Endodermal cell (in vitro differentiated cells): ENCODE data around the gene DDX55. TPM values are rescaled to one million over a fixed set of nuclear protein-coding genes. Genes with fewer than 3 reads are reported as not detected.
"Not testable (repeated sequence)": the region's sequence is repeated elsewhere in the genome, so short reads cannot be mapped to it uniquely, and the experiment has no call there.

Experiments used
- DNase-seq: peaks from one replicate; pipeline ENCODE4 v3.0.0-alpha.2; 2017
- H3K27ac ChIP-seq: 2 replicates; pipeline ENCODE4 v1.5.1; 2013; ENCODE audit warnings: mild to moderate bottlenecking, low read depth, low read length, moderate library complexity
- H3K27me3 ChIP-seq: 2 replicates; pipeline ENCODE4 v1.6.1; 2013; ENCODE audit warnings: mild to moderate bottlenecking, low read length, moderate library complexity; ENCODE audit not compliant: insufficient read depth, control insufficient read depth, poor library complexity, severe bottlenecking
- H3K36me3 ChIP-seq: 2 replicates; pipeline ENCODE4 v1.7.0; 2013; ENCODE audit warnings: mild to moderate bottlenecking, low read length, moderate library complexity; ENCODE audit not compliant: control insufficient read depth, insufficient read depth
- H3K4me1 ChIP-seq: one replicate; pipeline ENCODE4 v1.7.0; 2013; ENCODE audit warnings: low read length; ENCODE audit not compliant: control insufficient read depth, insufficient read depth
- H3K4me3 ChIP-seq: 2 replicates; pipeline ENCODE4 v1.5.1; 2013; ENCODE audit warnings: mild to moderate bottlenecking, low read length, moderate library complexity
- H3K9ac ChIP-seq: 2 replicates; pipeline ENCODE4 v1.6.1; 2013; ENCODE audit warnings: mild to moderate bottlenecking, low read length, moderate library complexity; ENCODE audit not compliant: poor library complexity, severe bottlenecking; ENCODE audit errors: extremely low read depth
- H3K9me3 ChIP-seq: 2 replicates; pipeline ENCODE4 v1.6.1; 2013; ENCODE audit warnings: mild to moderate bottlenecking, low read length, moderate library complexity; ENCODE audit not compliant: control insufficient read depth
- H3K27ac Mint-ChIP-seq: 2 replicates; pipeline ENCODE4 v1.8.0; 2020; ENCODE audit warnings: mixed read lengths
- H3K27me3 Mint-ChIP-seq: 2 replicates; pipeline ENCODE4 v1.8.0; 2021; ENCODE audit warnings: mild to moderate bottlenecking, mixed read lengths; ENCODE audit not compliant: insufficient read depth
- H3K36me3 Mint-ChIP-seq: 2 replicates; pipeline ENCODE4 v1.8.0; 2020; ENCODE audit warnings: low read depth, mixed read lengths
- H3K4me1 Mint-ChIP-seq: 2 replicates; pipeline ENCODE4 v1.8.0; 2020; ENCODE audit warnings: mixed read lengths
- H3K4me3 Mint-ChIP-seq: 2 replicates; pipeline ENCODE4 v1.8.0; 2020; ENCODE audit warnings: mild to moderate bottlenecking, moderate library complexity, mixed read lengths
- H3K9me3 Mint-ChIP-seq: 2 replicates; pipeline ENCODE4 v1.8.0; 2020; ENCODE audit warnings: mild to moderate bottlenecking, mixed read lengths
- WGBS, 2 experiments: methylation state at CpG; one replicate each; pipeline versions ENCODE4 v1.1.5 to v1.1.7; 2013; ENCODE audit warnings: missing lambda C conversion rate in 2 of 2, mixed read lengths in 1 of 2; ENCODE audit not compliant: insufficient coverage in 1 of 2, insufficient read length in 1 of 2; 5-methylcytosine and 5-hydroxymethylcytosine counted together
- total RNA-seq, 2 donors: library from RNA; stranded (reverse); fragmentation: NEBNext Ultra II Directional in 1 of 2; extraction: Animal tissue kit (Norgen Biotek cat#: 25700) in 1 of 2; gene quantifications; 2 replicates in 1 of 2; 3 replicates in 1 of 2; pipeline ENCODE4 v1.2.1, GENCODE V29; 2021
- TF ChIP-seq, protein P1 (sequence below): fragments of 200-600 bp; sonication (generic); conservative IDR thresholded peaks from 2 replicates; pipeline ENCODE4 v1.5.0; 2021; ENCODE audit warnings: antibody characterized with exemption, mild to moderate bottlenecking

DDX55 gene
- total RNA-seq, 2 donors from 2014 or later, result 34.4 to 36.7 TPM

DNA sequence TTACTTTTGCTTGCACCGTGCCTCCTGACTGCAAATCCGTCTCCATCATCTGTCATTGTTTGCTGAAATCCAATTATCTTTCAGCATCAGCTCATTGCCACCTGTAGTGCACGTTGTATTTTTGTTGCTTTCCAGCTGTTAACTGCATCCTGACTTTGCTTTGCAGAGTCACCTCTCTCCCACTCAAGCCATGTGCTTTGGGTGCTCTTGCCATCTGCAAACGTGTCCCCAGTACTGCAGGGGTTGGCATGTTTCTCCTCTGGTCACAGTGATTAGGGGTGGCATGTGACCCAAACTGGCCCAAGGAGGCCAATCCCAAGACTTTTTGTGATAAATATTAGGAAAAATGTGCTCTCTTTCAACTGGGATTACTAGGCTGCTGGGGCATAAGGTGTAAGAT is 28.0 kb upstream of the DDX55 start:
- WGBS, 2 experiments, result 78 to 80% methylated on average over 4 of the region's 4 CpGs
- H3K27ac ChIP-seq, result no peak overlapping the region
- no peaks in the 10 kb centered on the region for H3K27me3 ChIP-seq
- no peak overlapping the region for H3K4me3 ChIP-seq
- no peaks in the 10 kb centered on the region for H3K36me3 ChIP-seq
- H3K9me3 Mint-ChIP-seq, result peaks cover 14% of the 10 kb centered on the region
- H3K9me3 ChIP-seq, result peaks cover 13% of the 10 kb centered on the region
- H3K27me3 Mint-ChIP-seq, result no peaks in the 10 kb centered on the region
- no peak overlapping the region for H3K9ac ChIP-seq
- no peak for DNase-seq
- TF ChIP-seq, protein P1, sequence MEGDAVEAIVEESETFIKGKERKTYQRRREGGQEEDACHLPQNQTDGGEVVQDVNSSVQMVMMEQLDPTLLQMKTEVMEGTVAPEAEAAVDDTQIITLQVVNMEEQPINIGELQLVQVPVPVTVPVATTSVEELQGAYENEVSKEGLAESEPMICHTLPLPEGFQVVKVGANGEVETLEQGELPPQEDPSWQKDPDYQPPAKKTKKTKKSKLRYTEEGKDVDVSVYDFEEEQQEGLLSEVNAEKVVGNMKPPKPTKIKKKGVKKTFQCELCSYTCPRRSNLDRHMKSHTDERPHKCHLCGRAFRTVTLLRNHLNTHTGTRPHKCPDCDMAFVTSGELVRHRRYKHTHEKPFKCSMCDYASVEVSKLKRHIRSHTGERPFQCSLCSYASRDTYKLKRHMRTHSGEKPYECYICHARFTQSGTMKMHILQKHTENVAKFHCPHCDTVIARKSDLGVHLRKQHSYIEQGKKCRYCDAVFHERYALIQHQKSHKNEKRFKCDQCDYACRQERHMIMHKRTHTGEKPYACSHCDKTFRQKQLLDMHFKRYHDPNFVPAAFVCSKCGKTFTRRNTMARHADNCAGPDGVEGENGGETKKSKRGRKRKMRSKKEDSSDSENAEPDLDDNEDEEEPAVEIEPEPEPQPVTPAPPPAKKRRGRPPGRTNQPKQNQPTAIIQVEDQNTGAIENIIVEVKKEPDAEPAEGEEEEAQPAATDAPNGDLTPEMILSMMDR, result no peak
- peaks cover 17% of the 10 kb centered on the region for H3K36me3 Mint-ChIP-seq
- peaks cover 3% of the 10 kb centered on the region for H3K4me1 Mint-ChIP-seq
- no peaks in the 10 kb centered on the region for H3K4me1 ChIP-seq
- H3K4me3 Mint-ChIP-seq, result no peak overlapping the region
- no peak overlapping the region for H3K27ac Mint-ChIP-seq

DNA sequence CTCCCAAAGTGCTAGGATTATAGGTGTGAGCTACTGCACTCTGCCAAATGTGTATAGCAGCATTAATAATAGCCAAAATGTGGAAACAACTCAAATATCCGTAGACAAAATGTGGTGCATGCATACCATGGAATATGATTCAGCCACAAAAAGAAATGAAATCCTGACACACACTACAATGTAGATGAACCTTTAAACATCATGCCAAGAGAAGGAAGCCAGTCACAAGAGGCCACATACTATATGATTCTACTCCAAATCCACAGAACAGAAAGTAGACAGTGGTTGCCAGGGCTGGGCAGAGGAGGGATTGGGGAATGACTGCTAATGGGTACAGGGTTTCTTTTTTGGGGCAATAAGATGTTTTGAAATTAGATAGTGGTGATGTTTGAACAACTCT is 25.3 kb upstream of the DDX55 start:
- H3K27ac ChIP-seq, result no peak overlapping the region
- H3K9ac ChIP-seq, result no peak overlapping the region
- TF ChIP-seq, protein P1, result no peak
- Mint-ChIP-seq H3K4me1 (no peaks in the 10 kb centered on the region), H3K27ac (no peak overlapping the region), H3K27me3 (no peaks in the 10 kb centered on the region), H3K36me3 (peaks cover 17% of the 10 kb centered on the region), H3K4me3 (no peak overlapping the region), H3K9me3 (peaks cover 14% of the 10 kb centered on the region)
- no peaks in the 10 kb centered on the region for H3K27me3 ChIP-seq
- H3K36me3 ChIP-seq, result no peaks in the 10 kb centered on the region
- no peak overlapping the region for H3K4me3 ChIP-seq
- WGBS, 2 experiments, result 100% methylated on average over 1 of the region's 1 CpG
- peaks cover 13% of the 10 kb centered on the region for H3K9me3 ChIP-seq
- DNase-seq, result no peak
- H3K4me1 ChIP-seq, result no peaks in the 10 kb centered on the region

DNA sequence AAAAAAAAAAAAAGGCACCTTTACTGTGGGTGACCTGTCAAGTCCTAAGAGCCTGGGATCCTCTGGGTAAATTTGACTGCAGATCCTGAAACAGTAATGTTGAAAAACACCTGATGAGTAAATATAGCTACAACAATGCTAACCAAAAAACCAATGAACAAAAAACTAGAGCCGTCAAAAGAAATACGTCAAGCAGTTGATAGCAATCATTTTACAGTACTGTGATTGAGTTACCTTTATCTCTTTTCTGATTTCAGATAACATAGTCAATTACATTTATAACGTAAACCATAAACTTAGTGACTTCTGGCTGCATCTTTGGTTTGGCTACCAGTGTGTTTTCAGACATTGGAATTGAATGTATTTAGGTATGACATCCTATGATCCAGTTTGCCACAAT is 23.7 kb upstream of the DDX55 start:
- WGBS, 2 experiments, result 85 to 100% methylated on average over 2 to 3 of the region's 3 CpGs
- H3K4me3 ChIP-seq, result no peak overlapping the region
- no peaks in the 10 kb centered on the region for H3K4me1 ChIP-seq
- no peaks in the 10 kb centered on the region for H3K36me3 ChIP-seq
- no peaks in the 10 kb centered on the region for H3K27me3 ChIP-seq
- H3K4me3 Mint-ChIP-seq, result no peak overlapping the region
- peaks cover 14% of the 10 kb centered on the region for H3K9me3 Mint-ChIP-seq
- TF ChIP-seq, protein P1, result no peak
- no peaks in the 10 kb centered on the region for H3K27me3 Mint-ChIP-seq
- no peaks in the 10 kb centered on the region for H3K4me1 Mint-ChIP-seq
- H3K36me3 Mint-ChIP-seq, result peaks cover 17% of the 10 kb centered on the region
- no peak overlapping the region for H3K27ac Mint-ChIP-seq
- no peak for DNase-seq
- no peak overlapping the region for H3K9ac ChIP-seq
- peaks cover 13% of the 10 kb centered on the region for H3K9me3 ChIP-seq
- no peak overlapping the region for H3K27ac ChIP-seq

DNA sequence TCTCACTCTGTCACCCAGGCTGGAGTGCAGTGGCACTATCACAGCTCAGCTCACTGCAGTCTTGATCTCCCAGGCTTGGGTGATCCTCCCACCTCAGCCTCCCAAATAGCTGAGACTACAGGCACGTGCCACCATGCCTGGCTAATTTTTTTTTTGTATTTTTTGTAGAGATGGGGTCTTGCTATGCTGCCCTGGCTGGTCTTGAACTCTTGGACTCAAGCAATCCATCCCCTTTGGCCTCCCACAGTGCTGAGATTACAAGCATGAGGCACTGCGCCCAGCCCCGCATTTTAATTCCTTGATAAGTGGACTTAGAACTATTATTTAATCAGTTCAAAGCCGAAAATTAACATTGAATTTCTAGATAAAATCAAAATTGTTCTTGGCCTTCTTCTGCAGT is 23.1 kb upstream of the DDX55 start:
- H3K4me1 ChIP-seq, H3K27ac Mint-ChIP-seq, H3K27me3 ChIP-seq, H3K27ac ChIP-seq, H3K4me3 ChIP-seq, H3K27me3 Mint-ChIP-seq, H3K4me1 Mint-ChIP-seq, DNase-seq, H3K9ac ChIP-seq, H3K4me3 Mint-ChIP-seq, H3K36me3 ChIP-seq: not testable (repeated sequence)
- peaks cover 17% of the 10 kb centered on the region for H3K36me3 Mint-ChIP-seq
- peaks cover 13% of the 10 kb centered on the region for H3K9me3 ChIP-seq
- H3K9me3 Mint-ChIP-seq, result peaks cover 14% of the 10 kb centered on the region
- WGBS, 2 experiments, result 100% methylated on average over 4 of the region's 4 CpGs; no CpG with 5 or more reads in 1 of the 2 experiments
